K562 (cell line): ENCODE results near the gene RBFA. TPM values are rescaled to one million over a fixed set of nuclear protein-coding genes. Genes with fewer than 3 reads are reported as not detected.

ENCODE experiments used
- BACH1 ChIP-seq: fragments of 200-800 bp; sonication (Bioruptor generic); IDR thresholded peaks from 2 replicates; pipeline ENCODE4 v1.6.1; 2016; ENCODE audit warnings: missing genetic modification characterization, missing compliant biosample characterization
- BRCA1 ChIP-seq, 2 experiments: fragments of 450-650 bp in 1 of 2; sonication (generic) in 1 of 2; formaldehyde crosslinking in 1 of 2; IDR thresholded peaks; 2 replicates each; pipeline versions ENCODE4 v1.5.0 to v1.6.1; 2017 to 2020; ENCODE audit warnings: mild to moderate bottlenecking in 1 of 2, missing genetic modification reagents in 1 of 2
- BRF2 ChIP-seq: IDR thresholded peaks from 3 replicates; pipeline ENCODE4 v1.6.1; 2011; ENCODE audit warnings: borderline replicate concordance, mild to moderate bottlenecking; ENCODE audit not compliant: insufficient read length, insufficient read depth
- CXXC5 ChIP-seq: fragments of 250-450 bp; sonication (Bioruptor Pico); IDR thresholded peaks from 2 replicates; pipeline ENCODE4 v1.8.0; 2022; ENCODE audit warnings: inconsistent platforms, mild to moderate bottlenecking, moderate library complexity
- DEAF1 ChIP-seq: fragments of 450-650 bp; formaldehyde crosslinking; IDR thresholded peaks from 2 replicates; pipeline ENCODE4 v1.4.0; 2020; ENCODE audit warnings: mild to moderate bottlenecking, moderate library complexity
- E2F6 ChIP-seq, 2 experiments: IDR thresholded peaks; 2 replicates each; pipeline ENCODE4 v1.6.1; 2011; ENCODE audit warnings: borderline replicate concordance in 1 of 2, control low read depth in 1 of 2, low read depth in 1 of 2, low read length in 1 of 2, mild to moderate bottlenecking in 1 of 2, mixed read lengths in 1 of 2, moderate library complexity in 1 of 2; ENCODE audit not compliant: insufficient read depth in 1 of 2, insufficient read length in 1 of 2, poor library complexity in 1 of 2, severe bottlenecking in 1 of 2; ENCODE audit errors: extremely low read depth in 1 of 2
- EP400 ChIP-seq: fragments of 450-650 bp; IDR thresholded peaks from 2 replicates; pipeline ENCODE4 v1.6.1; 2017; ENCODE audit warnings: antibody characterized with exemption, mild to moderate bottlenecking, moderate library complexity
- ETV1 ChIP-seq: fragments of 450-650 bp; conservative IDR thresholded peaks from 2 replicates; pipeline ENCODE4 v1.6.1; 2016; ENCODE audit warnings: missing genetic modification characterization, control low read depth, low read depth, missing compliant biosample characterization
- L3MBTL2 ChIP-seq: fragments of 450-650 bp; IDR thresholded peaks from 2 replicates; pipeline ENCODE4 v1.6.1; 2016; ENCODE audit warnings: mild to moderate bottlenecking, moderate library complexity
- MAFK ChIP-seq: IDR thresholded peaks from 2 replicates; pipeline ENCODE4 v1.6.1; 2011; ENCODE audit warnings: low read length, improper control_type of control experiment
- MYNN ChIP-seq, 2 experiments: sonication (generic); formaldehyde crosslinking in 1 of 2; IDR thresholded peaks; 2 replicates each; pipeline versions ENCODE4 v1.5.0 to v1.6.1; 2016 to 2020; ENCODE audit warnings: antibody characterized with exemption in 1 of 2, missing genetic modification reagents in 1 of 2
- SMAD3 ChIP-seq: fragments of 450-650 bp; formaldehyde crosslinking; conservative IDR thresholded peaks from 2 replicates; pipeline ENCODE4 v1.4.0; 2020; ENCODE audit warnings: mild to moderate bottlenecking
- TBP ChIP-seq: optimal IDR thresholded peaks from 2 replicates; pipeline ENCODE3; 2011; ENCODE audit warnings: low read depth, low read length, improper control_type of control experiment
- THRB ChIP-seq: fragments of 450-650 bp; formaldehyde crosslinking; conservative IDR thresholded peaks from 2 replicates; pipeline ENCODE4 v1.4.0; 2022; ENCODE audit warnings: mild to moderate bottlenecking, missing genetic modification characterization
- VEZF1 ChIP-seq: fragments of 200-800 bp; sonication (Bioruptor generic); IDR thresholded peaks from 2 replicates; pipeline ENCODE4 v1.6.1; 2017; ENCODE audit warnings: missing genetic modification characterization, missing compliant biosample characterization
- WHSC1 ChIP-seq: IDR thresholded peaks from one replicate; pipeline ENCODE4 v1.6.1; 2012; ENCODE audit warnings: low read length, control low read depth, inconsistent platforms
- ZBTB2 ChIP-seq: fragments of 450-650 bp; IDR thresholded peaks from 2 replicates; pipeline ENCODE4 v1.6.1; 2016; ENCODE audit warnings: antibody characterized with exemption
- polyA plus RNA-seq, 8 experiments: library from polyadenylated mRNA; depleted of rRNA in 4 of 8; stranded (reverse) in 5 of 8; unstranded in 3 of 8; fragments of >200 nt; fragmentation: Nextera tagmentation in 2 of 8; fragmentation: Illumina TruSeq in 1 of 8; extraction: Ambion mirVana in 2 of 8; extraction: Trizol in 1 of 8; gene quantifications; 2 replicates each; pipeline versions ENCODE4 v1.2.1 to v1.2.3, GENCODE V29; 2011 to 2014; ENCODE audit warnings: inconsistent platforms in 1 of 8, missing spikeins in 1 of 8
- total RNA-seq, 7 experiments: library from RNA; depleted of rRNA in 6 of 7; stranded (reverse); fragments of >200 nt in 6 of 7; fragmentation: Illumina TruSeq in 2 of 7; extraction: Trizol in 2 of 7; gene quantifications; 2 replicates each; pipeline versions ENCODE4 v1.2.1 to v1.2.3, GENCODE V29; 2011 to 2021; ENCODE audit warnings: low replicate concordance in 1 of 7

RBFA gene
- total and polyA plus RNA-seq, 9 of the 15 experiments (the other 6 are each of a cell fraction or from before 2014, with no cell fraction given), result 3.4 to 41.9 (median 25.8) TPM

GRCh38 chr18:80033181-80034067 is 810 bp upstream of the RBFA start (continued):
- TF ChIP-seq E2F6 (IDR thresholded peaks at IDR 0.05; ENCODE audit: borderline replicate concordance in 1 of 2, extremely low read depth in 1 of 2, insufficient read depth in 1 of 2, insufficient read length in 1 of 2, low read depth in 1 of 2, low read length in 1 of 2, poor library complexity in 1 of 2, severe bottlenecking in 1 of 2) (peak; percentile 40 to 61), CXXC5 (CRISPR knock-in tag) (peak; percentile 49; the same call in 1 of the 2 replicates), ZBTB2 (0 out of 2 replicates have a peak, but pooled peaks have one; percentile 35), THRB (CRISPR knock-in tag) (no peak), TBP (no peak), MAFK (no peak), BRCA1 (IDR thresholded peaks at IDR 0.05) (no peak), BRCA1 (CRISPR knock-in tag; IDR thresholded peaks at IDR 0.05) (no peak), DEAF1 (CRISPR knock-in tag) (no peak), MYNN (IDR thresholded peaks at IDR 0.05) (no peak), MYNN (CRISPR knock-in tag; IDR thresholded peaks at IDR 0.05) (no peak), EP400 (peak; percentile 40; the same call in 1 of the 2 replicates), BACH1 (tag) (no peak), VEZF1 (CRISPR knock-in tag) (peak; percentile 67), SMAD3 (CRISPR knock-in tag) (no peak), WHSC1 (no peak), L3MBTL2 (peak; percentile 57; the same call in 1 of the 2 replicates), BRF2 (no peak), ETV1 (tag) (no peak)
